Measurements from ENCODE around the gene STAMBP.

DNA sequence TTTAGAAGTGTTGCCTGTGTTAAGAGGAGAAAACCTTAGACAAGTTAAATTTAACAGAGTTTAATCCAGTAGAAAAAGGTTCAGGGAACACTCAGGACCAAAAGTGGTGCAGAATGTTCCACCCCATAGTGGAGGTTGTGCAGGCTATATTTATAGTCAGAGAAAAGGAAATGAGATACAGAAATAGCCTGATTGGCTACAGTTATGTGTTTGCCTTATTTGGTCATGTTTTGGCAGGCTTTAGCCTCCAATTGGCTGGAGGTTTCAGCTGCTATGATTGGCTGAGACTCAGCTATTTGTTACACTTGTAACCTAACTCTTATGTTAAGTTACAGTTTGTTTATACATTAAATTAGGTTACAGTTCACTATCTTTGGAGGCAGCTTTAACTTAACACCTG lies 4.2 kb downstream of the STAMBP start:
- TF ChIP-seq CTCF (IDR thresholded peaks at IDR 0.05) (no peak), POLR2A (IDR thresholded peaks at IDR 0.05) (peak; percentile 12)
